Smooth muscle cell (in vitro differentiated cells): ENCODE data around the gene ZNF362. TPM values are rescaled to one million over a fixed set of nuclear protein-coding genes. Genes with fewer than 3 reads are reported as not detected.

Experiments used
- DNase-seq: peaks from one replicate; lab custom pipeline; 2025; ENCODE audit not compliant: unreplicated experiment; lab: John Stamatoyannopoulos, UW
- H2AFZ ChIP-seq: fragments of 200-600 bp; sonication (generic); 2 replicates; pipeline ENCODE4 v1.6.0; 2016; ENCODE audit warnings: antibody characterized with exemption, low read depth, mild to moderate bottlenecking
- H3F3A ChIP-seq: fragments of 200-600 bp; sonication (generic); 2 replicates; pipeline ENCODE4 v1.6.0; 2017; ENCODE audit warnings: antibody characterized with exemption, low read depth
- H3K27ac ChIP-seq: fragments of 200-600 bp; sonication (generic); 2 replicates; pipeline ENCODE4 v1.5.1; 2016; ENCODE audit warnings: low read depth, mild to moderate bottlenecking
- H3K27me3 ChIP-seq: fragments of 200-600 bp; sonication (generic); 2 replicates; pipeline ENCODE4 v1.6.1; 2016; ENCODE audit warnings: low read depth, mild to moderate bottlenecking
- H3K36me3 ChIP-seq: fragments of 200-600 bp; sonication (generic); 2 replicates; pipeline ENCODE4 v1.5.1; 2016; ENCODE audit warnings: low read depth
- H3K4me1 ChIP-seq: fragments of 200-600 bp; sonication (generic); 2 replicates; pipeline ENCODE4 v1.5.1; 2016; ENCODE audit warnings: low read depth
- H3K4me2 ChIP-seq: fragments of 200-600 bp; sonication (generic); 2 replicates; pipeline ENCODE4 v1.6.0; 2016; ENCODE audit warnings: mild to moderate bottlenecking
- H3K4me3 ChIP-seq: fragments of 200-600 bp; sonication (generic); 2 replicates; pipeline ENCODE4 v1.5.1; 2016; ENCODE audit warnings: mild to moderate bottlenecking
- H3K79me2 ChIP-seq: fragments of 200-600 bp; sonication (generic); 2 replicates; pipeline ENCODE4 v1.6.0; 2016; ENCODE audit warnings: low read depth, mild to moderate bottlenecking
- H3K9ac ChIP-seq: fragments of 200-600 bp; sonication (generic); 2 replicates; pipeline ENCODE4 v1.6.0; 2016; ENCODE audit warnings: low read depth
- H3K9me3 ChIP-seq: fragments of 200-600 bp; sonication (generic); replicated peaks from 2 replicates; pipeline ENCODE4 v1.5.1; 2016; ENCODE audit warnings: low read depth
- H4K20me1 ChIP-seq: fragments of 200-600 bp; sonication (generic); 2 replicates; pipeline ENCODE4 v1.6.0; 2016; ENCODE audit warnings: low read depth
- CTCF ChIP-seq: fragments of 200-600 bp; sonication (generic); IDR thresholded peaks from 2 replicates; pipeline ENCODE4 v1.5.1; 2017; ENCODE audit warnings: borderline replicate concordance, mild to moderate bottlenecking, antibody characterized with exemption; ENCODE audit not compliant: insufficient read depth, poor library complexity, severe bottlenecking
- WGBS: methylation state at CpG from one replicate; pipeline ENCODE4 v1.1.7; 2016; ENCODE audit warnings: low lambda C conversion rate; 5-methylcytosine and 5-hydroxymethylcytosine counted together
- polyA plus RNA-seq: library from polyadenylated mRNA; unstranded; fragments of >200 nt; fragmentation: Nextera tagmentation; extraction: Ambion mirVana; gene quantifications from 2 replicates; pipeline ENCODE4 v1.2.1, GENCODE V29; 2016
- total RNA-seq: library from RNA; depleted of rRNA; stranded (reverse); fragments of >200 nt; gene quantifications from 2 replicates; pipeline ENCODE4 v1.2.3, GENCODE V29; 2014

Gene ZNF362
- total and polyA plus RNA-seq, 2 experiments from 2014 or later, result 30.0 to 38.2 TPM

- H3K4me2 ChIP-seq, result no peak overlapping the region
- H2AFZ ChIP-seq, result no peak overlapping the region
- H4K20me1 ChIP-seq, result peaks cover 60% of the 10 kb centered on the region
- WGBS, result 98% methylated on average over 3 of the region's 3 CpGs
- DNase-seq, result no peak
- no peak overlapping the region for H3K27ac ChIP-seq
- H3K9ac ChIP-seq, result no peak overlapping the region
- peaks cover 74% of the 10 kb centered on the region for H3K79me2 ChIP-seq
- no peak overlapping the region for H3K4me3 ChIP-seq
- H3K4me1 ChIP-seq, result peaks cover 14% of the 10 kb centered on the region
- no peaks in the 10 kb centered on the region for H3K9me3 ChIP-seq
- H3K36me3 ChIP-seq, result no peaks in the 10 kb centered on the region
- H3F3A ChIP-seq, result peaks cover 6% of the 10 kb centered on the region
- H3K27me3 ChIP-seq, result no peaks in the 10 kb centered on the region
- no peak for TF ChIP-seq CTCF
Measured at GRCh38 chr1:33259879-33260278, 3.6 kb downstream of the ZNF362 start.

- Histone ChIP-seq H3F3A (peaks cover 3% of the 10 kb centered on the region), H3K9ac (no peak overlapping the region), H3K36me3 (no peaks in the 10 kb centered on the region), H4K20me1 (peaks cover 65% of the 10 kb centered on the region), H3K4me3 (no peak overlapping the region), H3K4me2 (no peak overlapping the region), H3K9me3 (no peaks in the 10 kb centered on the region), H2AFZ (no peak overlapping the region), H3K27me3 (no peaks in the 10 kb centered on the region), H3K27ac (no peak overlapping the region), H3K79me2 (peaks cover 79% of the 10 kb centered on the region), H3K4me1 (peaks cover 14% of the 10 kb centered on the region)
- no peak for TF ChIP-seq CTCF
- no peak for DNase-seq
- 90% methylated on average over 5 of the region's 5 CpGs for WGBS
Measured at GRCh38 chr1:33260439-33260838, 4.1 kb downstream of the ZNF362 start.

GRCh38 chr1:33261344-33261743 lies 5.1 kb downstream of the ZNF362 start:
- H3K9me3 ChIP-seq, result no peaks in the 10 kb centered on the region
- H3K9ac ChIP-seq, result no peak overlapping the region
- H3K36me3 ChIP-seq, result no peaks in the 10 kb centered on the region
- 79% methylated on average over 7 of the region's 7 CpGs for whole genome bisulfite sequencing
- H2AFZ ChIP-seq, result no peak overlapping the region
- H3K27ac ChIP-seq, result no peak overlapping the region
- peaks cover 88% of the 10 kb centered on the region for H3K79me2 ChIP-seq
- H3K4me2 ChIP-seq, result no peak overlapping the region
- no peaks in the 10 kb centered on the region for H3K27me3 ChIP-seq
- DNase-seq, result no peak
- H4K20me1 ChIP-seq, result peaks cover 74% of the 10 kb centered on the region
- peaks cover 14% of the 10 kb centered on the region for H3K4me1 ChIP-seq
- no peak overlapping the region for H3K4me3 ChIP-seq
- no peaks in the 10 kb centered on the region for H3F3A ChIP-seq
- no peak for TF ChIP-seq CTCF

GRCh38 chr1:33263890-33264504 lies 7.7 kb downstream of the ZNF362 start:
- WGBS, result 91% methylated on average over 4 of the region's 5 CpGs
- no peaks in the 10 kb centered on the region for H3K27me3 ChIP-seq
- H4K20me1 ChIP-seq, result peaks cover 97% of the 10 kb centered on the region
- H2AFZ ChIP-seq, result no peak overlapping the region
- no peak overlapping the region for H3K4me3 ChIP-seq
- H3K9me3 ChIP-seq, result no peaks in the 10 kb centered on the region
- no peaks in the 10 kb centered on the region for H3F3A ChIP-seq
- H3K27ac ChIP-seq, result no peak overlapping the region
- no peaks in the 10 kb centered on the region for H3K36me3 ChIP-seq
- no peaks in the 10 kb centered on the region for H3K4me1 ChIP-seq
- no peak overlapping the region for H3K9ac ChIP-seq
- H3K79me2 ChIP-seq, result peaks cover 89% of the 10 kb centered on the region
- no peak for TF ChIP-seq CTCF
- DNase-seq, result no peak
- no peak overlapping the region for H3K4me2 ChIP-seq
